ENCODE results near the gene SF3B1.
"Not testable (repeated sequence)": the region's sequence is repeated elsewhere in the genome, so short reads cannot be mapped to it uniquely, and the experiment has no call there.

The SF3B1 gene, protein sequence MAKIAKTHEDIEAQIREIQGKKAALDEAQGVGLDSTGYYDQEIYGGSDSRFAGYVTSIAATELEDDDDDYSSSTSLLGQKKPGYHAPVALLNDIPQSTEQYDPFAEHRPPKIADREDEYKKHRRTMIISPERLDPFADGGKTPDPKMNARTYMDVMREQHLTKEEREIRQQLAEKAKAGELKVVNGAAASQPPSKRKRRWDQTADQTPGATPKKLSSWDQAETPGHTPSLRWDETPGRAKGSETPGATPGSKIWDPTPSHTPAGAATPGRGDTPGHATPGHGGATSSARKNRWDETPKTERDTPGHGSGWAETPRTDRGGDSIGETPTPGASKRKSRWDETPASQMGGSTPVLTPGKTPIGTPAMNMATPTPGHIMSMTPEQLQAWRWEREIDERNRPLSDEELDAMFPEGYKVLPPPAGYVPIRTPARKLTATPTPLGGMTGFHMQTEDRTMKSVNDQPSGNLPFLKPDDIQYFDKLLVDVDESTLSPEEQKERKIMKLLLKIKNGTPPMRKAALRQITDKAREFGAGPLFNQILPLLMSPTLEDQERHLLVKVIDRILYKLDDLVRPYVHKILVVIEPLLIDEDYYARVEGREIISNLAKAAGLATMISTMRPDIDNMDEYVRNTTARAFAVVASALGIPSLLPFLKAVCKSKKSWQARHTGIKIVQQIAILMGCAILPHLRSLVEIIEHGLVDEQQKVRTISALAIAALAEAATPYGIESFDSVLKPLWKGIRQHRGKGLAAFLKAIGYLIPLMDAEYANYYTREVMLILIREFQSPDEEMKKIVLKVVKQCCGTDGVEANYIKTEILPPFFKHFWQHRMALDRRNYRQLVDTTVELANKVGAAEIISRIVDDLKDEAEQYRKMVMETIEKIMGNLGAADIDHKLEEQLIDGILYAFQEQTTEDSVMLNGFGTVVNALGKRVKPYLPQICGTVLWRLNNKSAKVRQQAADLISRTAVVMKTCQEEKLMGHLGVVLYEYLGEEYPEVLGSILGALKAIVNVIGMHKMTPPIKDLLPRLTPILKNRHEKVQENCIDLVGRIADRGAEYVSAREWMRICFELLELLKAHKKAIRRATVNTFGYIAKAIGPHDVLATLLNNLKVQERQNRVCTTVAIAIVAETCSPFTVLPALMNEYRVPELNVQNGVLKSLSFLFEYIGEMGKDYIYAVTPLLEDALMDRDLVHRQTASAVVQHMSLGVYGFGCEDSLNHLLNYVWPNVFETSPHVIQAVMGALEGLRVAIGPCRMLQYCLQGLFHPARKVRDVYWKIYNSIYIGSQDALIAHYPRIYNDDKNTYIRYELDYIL
- total RNA-seq = 1,022 to 1,175 reads per million in 2 donors

DNA sequence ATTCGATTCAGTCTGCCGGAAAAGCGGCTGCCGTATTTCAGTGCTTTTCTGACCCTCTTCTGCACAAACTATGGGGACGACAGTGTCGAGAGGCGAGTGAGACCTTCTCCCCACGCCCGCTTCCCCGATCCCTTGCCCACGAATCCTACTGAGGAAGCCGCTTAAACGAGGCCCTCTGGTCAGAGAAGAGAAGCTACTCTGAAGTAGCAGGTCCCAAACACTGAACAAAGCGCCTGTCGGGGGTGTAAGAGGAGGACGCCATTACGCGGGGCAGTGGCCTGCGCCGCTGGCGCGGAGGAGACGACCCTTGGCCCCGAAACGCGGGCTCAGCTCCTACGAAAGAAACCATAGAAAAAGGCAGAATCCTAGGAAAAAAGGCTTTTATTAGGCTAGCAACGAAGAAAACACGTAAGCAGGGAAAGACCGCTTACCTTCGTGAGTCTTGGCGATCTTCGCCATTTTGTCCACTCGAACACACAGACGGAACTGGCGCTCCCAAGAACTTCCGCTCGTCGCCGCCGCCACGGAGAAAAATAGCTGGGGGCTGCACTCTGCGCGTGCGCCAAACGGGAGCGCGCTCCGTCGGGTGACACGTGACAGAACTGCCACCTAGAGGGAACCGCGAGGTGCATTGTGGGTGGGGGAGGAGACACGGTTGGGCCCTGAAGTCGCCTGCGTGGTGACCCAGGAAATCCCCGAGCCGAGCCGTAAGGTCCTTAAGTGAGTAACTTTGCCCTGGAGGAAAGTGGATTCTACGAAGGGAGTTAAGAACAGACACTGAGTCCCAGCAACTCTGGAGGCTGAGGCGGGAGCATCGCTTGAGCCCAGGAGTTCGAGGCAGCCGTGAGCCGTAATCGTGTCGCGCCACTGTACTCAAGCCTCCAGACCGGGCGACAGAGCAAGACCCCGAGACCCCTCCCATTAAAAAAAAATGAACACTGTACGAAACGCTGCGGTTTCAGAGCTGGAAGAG lies at the start of gene SF3B1:
TSS of gene SF3B1 (minus strand) at position 488 of the 973 bp plus-strand sequence. CDS start at position 459, 29 bp downstream.
- DNase-seq = peak; percentile 99

DNA sequence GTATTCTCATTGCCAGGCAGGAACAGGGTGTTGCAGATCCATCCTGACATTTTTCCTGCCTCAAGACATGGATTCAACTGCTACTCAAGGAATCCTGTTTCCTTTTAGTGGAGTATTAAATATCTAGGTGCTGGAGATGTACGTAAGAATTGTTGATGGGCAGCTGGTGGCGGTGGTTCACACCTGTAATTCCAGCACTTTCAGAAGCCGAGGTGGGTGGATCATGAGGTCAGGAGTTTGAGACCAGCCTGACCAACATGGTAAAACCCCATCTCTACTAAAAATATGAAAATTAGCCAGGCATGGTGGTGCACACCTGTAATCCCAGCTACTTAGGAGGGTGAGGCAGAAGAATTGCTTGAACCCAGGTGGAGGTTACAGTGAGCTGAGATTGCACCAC lies 49.4 kb upstream of the SF3B1 start:
- not testable (repeated sequence) for DNase-seq

DNA sequence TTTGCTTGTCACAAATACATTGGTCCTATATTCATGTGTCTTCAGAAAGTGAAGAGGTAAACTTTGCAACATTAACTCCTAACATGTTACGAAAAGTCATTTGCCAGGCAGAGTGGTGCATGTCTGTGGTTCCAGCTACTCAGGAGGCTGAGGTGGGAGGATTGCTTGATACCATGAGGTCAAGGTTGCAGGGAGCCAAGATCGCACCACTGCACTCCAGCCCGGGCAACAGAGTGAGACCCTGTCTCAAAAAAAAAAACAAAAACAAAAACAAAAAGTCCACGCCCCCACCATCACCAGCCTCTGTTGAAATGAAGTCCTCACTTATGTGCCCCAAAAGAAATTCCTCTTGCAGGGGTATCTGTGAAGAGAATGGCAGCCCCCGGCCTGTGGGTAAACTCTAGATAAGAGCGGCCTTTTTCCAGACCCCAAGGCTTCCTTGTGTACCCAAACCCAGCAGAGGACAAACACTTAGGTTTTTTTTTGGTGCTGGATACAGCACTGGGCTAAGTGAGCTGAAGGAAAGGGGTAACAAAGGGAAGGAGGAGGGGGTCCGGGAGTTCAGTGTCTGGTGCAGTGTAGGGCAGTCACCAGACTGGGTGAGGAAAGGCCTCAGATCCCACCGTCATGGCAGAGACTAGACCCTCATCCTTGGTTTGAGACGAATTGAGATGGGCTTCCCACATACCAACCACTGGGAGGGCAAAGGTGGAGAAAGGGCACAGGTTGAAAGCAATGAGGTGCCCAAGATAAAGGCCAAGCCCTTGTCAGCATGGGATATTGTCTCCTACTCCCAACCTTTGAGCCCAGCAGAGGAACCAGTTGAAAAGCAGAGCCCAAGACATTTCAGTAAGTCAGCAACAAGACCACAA lies 45.6 kb upstream of the SF3B1 start:
- DNase-seq = no peak

DNA sequence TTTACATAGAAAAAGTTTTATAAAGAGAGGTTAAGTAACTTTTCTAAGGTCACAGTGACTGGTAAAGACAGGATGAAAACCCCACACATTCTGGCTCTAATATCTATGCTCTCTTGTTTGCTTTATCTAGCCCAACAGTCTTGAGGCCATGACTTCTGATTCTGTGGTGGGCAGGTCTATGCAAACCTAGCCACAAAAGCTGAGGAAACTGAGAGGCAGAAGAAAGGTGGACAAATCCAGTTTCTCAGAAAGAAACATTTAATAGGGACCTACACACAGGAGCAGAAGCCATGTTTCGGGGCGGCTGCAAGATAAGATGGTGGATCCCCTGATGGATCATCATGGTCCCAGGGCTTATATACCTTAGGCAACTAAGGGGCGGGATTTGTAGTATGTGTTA lies 43.0 kb upstream of the SF3B1 start:
- DNase-seq = no peak

DNA sequence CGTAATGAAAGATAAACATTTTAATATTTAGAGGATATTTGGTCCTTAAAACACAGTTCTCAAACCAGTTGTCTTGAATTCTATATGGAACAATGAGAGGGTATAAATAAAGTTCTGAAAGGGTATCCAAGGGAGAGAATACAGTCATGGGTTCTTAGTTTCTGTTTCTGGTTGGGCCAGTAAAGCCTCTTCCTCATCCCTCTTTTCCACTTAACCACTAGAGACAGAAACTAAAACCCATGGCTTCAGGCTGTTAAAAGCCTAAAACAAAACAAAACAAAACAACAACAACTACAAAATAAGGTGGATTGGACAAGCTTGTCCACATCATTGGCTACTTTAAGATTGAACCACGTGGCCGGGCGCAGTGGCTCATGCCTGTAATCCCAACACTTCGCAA lies 37.3 kb upstream of the SF3B1 start:
- DNase-seq = no peak

DNA sequence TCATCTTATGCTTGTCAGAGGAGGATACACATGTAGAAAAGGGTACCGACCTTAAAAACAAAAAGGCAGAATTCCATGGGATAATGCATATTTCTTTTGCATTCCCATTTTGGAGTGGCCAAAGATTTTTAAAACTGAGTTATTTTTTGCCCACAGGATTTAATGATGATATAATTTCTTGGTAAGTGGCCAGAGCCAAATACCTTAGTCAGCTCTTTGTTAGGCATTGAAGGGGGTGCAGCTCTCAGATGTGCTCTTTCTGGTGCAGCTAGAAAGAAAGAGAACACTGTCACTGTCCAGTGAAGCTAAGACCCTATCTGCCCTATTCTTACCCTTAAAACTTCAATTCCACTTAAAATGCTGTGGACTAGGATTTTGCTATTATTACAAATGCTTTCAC lies 29.3 kb upstream of the SF3B1 start:
- DNase-seq = no peak

DNA sequence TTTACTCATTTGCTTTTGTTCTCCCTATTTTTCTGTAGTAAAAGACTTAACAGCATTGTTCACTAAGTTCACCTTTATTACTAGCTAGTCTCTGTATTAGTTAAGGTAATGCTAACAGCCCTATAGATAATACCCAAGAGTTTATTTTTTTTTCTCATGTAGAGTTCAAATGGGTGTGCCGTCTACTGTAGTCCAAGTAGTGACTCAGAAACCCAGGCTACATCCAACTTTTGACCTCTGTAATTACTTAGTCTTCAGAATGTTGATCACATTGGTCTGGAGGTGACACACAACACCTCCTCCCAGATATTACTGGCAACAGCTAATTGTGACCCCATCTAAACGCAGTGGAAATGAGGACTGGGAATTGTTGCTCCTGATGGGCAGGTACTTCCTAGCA lies 26.2 kb upstream of the SF3B1 start:
- DNase-seq = no peak

DNA sequence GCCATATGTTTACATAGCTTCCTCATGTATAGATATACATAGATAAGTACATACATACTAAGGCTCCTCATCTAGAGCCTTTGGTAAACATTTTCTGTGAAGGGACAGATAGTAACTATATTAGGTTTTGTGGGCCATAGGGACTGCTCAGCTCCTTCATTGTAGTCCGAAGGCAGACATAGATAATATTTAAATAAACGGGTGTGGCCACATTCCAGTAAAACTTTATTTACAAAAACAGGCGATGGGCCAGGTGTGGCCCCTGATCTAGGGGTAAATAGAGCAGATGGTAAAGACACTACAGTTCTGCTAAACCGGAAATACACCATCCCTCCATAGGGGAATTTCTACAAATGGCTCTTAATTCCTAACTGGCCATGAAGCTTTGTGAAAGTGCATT lies 25.8 kb upstream of the SF3B1 start:
- no peak for DNase-seq

DNA sequence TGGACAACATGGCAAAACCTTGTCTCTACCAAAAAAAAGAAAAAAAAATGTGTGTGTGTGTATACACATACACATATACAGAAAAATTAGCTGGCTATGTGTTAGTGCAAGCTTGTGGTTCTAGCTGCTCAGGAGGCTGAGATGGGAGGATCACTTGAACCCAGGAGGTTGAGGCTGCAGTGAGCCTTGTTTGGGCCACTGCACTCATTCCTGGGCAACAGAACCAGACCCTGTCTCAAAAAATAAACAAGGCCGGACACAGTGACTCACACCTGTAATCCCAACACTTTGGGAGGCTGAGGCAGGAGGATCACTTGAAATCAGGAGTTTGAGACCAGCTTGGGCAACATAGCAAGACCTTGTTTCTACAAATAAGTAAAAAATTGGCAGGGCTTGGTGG lies 20.6 kb upstream of the SF3B1 start:
- DNase-seq = no peak

DNA sequence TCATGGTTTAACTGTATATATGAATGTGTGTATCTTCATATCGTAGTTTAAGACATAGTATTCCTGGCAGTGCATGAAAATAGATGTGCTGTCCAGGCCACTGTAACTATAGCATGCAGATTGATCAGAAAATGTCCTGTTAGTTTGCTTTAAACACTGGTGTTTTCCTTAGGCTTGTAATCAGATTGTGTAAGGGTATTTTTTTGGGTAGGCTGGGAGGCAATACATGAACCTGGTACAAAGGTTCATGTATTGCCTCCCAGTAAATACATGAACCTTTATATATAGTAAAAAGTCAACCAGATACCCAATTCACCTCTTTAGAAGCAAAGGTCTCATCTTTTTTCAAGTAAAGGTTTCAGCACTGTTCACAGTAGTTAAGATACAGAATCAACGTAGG lies 20.1 kb upstream of the SF3B1 start:
- no peak for DNase-seq

DNA sequence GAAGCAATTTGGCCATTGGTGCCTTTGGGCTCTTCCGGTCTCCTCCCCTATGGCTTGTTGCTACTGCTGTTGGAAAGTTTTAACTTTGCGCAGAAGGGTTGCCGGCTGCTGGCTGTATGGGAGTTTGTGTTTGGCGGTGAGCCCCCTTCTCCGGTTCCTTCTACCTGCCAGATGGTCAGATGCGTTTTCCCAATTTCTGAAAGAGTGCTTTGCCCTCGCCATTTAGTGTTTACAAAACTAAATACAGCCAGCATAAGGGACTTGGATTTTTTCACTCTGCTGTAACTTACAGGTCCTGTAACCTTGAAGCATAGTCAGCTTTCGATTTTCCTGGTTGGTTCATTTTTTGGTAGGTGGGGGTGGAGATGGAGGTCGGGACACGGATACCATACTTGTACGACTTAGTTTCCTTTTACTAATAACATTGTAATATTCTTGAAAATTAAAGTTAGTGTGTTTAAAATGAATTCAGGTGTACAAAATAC lies 19.1 kb upstream of the SF3B1 start:
- DNase-seq = no peak

DNA sequence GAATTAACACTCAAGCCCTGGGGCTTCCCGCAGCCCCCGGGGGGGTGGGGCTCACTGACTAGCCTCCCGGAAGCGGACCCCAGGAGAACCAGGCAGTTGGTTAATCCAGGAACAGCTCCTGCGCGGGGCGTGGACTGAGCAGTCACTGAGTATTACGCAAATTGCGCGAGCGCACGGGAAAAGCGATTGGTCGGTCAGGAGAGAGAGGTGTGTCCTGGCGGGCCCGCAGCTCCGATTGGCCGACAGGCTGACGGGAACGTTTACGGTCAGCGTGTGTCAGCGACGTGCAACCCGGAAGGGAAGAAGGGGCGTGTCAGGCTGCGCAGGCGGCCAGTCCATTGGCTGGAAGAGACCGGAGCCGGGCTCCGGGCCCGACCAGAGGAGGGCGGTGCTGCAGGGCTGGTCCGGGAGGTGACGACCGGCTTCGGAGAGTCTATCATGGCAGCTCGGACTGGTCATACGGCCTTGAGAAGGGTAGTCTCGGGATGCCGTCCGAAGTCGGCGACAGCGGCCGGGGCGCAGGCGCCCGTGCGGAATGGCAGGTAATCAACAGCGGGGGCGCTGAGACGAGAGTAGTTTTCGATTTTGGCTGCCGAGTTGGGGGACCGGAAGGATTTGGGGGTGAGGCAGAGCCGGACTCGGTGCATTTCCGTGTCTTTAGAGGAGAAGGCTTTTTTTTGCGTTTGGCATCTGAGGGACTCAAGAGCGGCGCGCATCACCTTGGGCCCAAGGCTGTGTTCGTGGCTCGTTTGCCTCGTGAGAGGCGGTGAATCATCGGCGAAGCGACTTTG lies 18.5 kb upstream of the SF3B1 start, which contains the start of gene COQ10B:
TSS of gene COQ10B (plus strand) at position 430 of the 791 bp plus-strand sequence. CDS start at position 439, 9 bp downstream.
- DNase-seq = peak; percentile 96

DNA sequence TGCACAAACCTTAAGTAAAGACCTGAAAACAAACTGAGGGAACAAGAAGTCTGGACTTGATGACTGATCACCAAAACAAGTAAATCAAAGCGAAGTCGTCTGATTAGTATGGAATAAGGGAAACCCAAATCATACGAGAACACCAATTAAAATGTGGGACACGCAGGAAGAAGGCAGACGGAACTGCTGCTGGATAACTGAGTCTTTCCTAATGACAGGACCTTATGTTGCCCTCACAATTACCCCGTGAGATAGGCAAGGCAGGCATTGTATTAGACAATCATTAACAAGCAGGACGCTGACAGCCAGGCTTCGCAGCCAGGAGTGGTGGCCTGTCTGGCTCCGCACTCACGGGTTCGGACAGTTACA lies 17.9 kb upstream of the SF3B1 start:
- DNase-seq = no peak

DNA sequence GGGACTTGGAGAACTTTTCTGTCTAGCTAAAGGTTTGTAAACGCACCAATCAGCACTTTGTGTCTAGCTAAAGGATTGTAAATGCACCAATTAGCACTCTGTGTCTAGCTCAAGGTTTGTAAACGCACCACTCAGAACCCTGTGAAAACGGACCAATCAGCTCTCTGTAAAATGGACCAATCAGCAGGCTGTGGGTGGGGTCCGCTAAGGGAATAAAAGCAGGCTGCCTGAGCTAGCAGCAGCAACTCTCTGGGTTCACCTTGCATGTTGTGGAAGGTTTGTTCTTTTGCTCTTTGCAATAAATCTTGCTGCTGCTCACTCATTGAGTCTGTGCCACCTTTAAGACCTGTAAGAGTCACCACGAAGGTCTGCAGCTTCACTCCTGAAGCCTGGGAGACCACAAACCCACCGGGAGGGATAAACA lies 16.1 kb upstream of the SF3B1 start:
- not testable (repeated sequence) for DNase-seq

DNA sequence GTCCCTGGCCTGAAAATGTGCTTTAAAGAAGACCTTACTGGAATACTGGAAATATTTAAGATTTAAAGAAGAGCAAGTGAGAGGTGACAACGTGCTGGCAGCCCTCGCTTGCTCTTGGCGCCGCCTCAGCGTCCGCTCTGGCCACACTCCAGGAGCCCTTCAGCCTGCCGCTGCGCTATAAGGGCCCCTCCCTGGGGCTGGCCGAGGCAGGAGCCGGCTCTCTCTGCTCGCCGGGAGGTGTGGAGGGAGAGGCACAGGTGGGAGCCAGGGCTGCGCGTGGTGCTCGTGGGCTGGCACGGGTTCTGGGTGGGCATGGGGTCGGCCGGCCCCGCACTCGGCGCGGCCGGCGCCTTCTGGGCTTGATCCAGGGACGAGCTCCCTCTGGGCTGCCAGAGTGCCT lies 15.6 kb upstream of the SF3B1 start:
- DNase-seq = no peak

DNA sequence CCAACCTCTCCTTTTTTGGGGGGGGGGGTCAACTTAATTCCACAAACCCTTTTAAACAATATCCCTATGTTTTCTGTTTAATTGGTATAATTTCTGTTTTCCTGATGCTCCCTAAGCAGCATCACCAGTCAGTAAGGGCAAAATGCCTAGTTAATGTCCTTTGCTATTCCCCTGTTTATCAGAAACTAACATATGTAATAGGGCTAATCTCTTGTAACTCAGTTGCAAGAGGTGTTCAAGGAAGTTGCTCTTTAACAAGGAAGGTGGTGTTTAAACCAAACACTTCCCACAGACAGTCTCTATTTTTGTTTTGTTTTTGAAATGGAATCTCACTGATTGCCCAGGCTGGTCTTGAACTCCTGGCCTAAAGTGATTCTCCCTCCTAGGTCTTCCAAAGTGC lies 12.0 kb upstream of the SF3B1 start:
- DNase-seq = no peak

DNA sequence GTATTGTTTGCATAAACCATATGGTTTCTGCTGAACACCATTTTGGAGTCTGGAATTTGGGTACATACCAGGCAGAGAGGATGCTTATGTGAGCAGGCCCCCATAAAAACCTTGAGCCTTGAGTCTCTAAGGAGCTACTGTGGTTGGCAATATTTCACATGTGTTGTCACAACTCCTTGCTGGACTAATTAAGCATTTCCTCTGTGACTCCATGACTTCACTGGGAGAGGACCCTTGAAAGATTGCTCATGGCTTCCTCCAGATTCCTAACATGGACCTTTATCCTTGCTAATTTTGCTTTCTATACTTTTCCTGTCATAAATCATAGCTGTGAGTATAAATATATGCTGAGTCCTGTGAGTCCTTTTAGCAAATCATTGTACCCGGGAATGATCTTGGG lies 10.9 kb upstream of the SF3B1 start:
- DNase-seq = no peak

DNA sequence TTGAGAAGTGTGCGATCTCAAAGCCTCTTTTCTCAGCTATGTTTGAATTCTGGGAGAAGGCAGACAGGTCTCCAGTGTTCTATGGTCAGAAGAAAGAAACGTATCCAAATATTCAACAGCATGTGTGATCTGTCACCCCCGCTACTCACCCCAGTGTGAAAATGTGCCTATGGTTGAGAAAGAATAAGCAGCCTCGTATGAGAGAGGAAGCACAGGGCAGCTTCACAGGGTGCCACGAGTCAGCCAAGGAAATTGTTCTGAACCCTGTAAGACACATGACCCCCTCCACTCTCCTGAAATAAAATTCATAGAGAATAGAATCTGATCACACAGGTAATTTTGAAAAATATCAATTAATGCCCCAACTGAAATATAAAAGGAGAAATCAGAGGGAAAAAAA lies 8.0 kb upstream of the SF3B1 start:
- no peak for DNase-seq

DNA sequence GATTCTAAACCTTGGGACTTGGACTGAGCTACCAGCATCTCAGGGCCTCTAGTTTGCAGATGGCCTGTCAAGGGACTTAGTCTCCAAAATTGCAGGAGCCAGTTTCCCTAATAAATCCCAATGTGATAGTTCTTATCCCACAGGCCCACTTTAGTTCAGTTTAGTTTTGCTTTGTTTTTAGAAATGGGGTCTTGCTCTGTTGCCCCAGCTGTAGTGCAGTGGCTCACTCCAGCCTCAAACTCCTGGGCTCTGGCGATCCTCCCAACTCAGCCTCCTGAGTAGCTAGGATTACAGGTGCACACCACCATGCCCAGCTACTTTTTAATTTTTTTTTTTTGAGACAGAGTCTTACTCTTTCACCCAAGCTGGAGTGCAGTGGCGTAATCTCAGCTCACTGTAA lies 2.6 kb upstream of the SF3B1 start:
- no peak for DNase-seq
